ENCODE results near the gene TTPAL. TPM values are rescaled to one million over a fixed set of nuclear protein-coding genes. Genes with fewer than 3 reads are reported as not detected.

Gene TTPAL
- total RNA-seq, 2 experiments from 2014 or later = 5.6 to 18.8 TPM

GRCh38 chr20:44543358-44543757, 67.7 kb downstream of the TTPAL start:
- no peaks in the 10 kb centered on the region for H3K79me2 ChIP-seq (ENCODE audit: insufficient read depth, low read depth, low read length)
- CTCF ChIA-PET (ENCODE audit: unreplicated experiment) = no interaction called here
- no peak overlapping the region for H3K4me2 ChIP-seq (ENCODE audit: low read length)
- DNase-seq (ENCODE audit: low spot score) = no peak
- H3K9me3 ChIP-seq (ENCODE audit: low read length) = no peaks in the 10 kb centered on the region
- POLR2A ChIA-PET = interaction anchor here (0.6 kb wide), 1 partner anchor 151 kb away, joined by 8 read pairs; no protein-coding TSS in a partner anchor
- H3K4me3 ChIP-seq (ENCODE audit: low read depth, low read length, poor library complexity, severe bottlenecking) = no peak overlapping the region
- TF ChIP-seq EZH2phosphoT487 (IDR thresholded peaks at IDR 0.05; ENCODE audit: borderline replicate concordance, low read depth, low read length) (no peak), CTCF (conservative IDR thresholded peaks at IDR 0.05; ENCODE audit: low read length) (no peak)
- intact Hi-C loops (cut with micrococcal nuclease; ENCODE audit: unreplicated experiment) = no loop called here
- H4K20me1 ChIP-seq (ENCODE audit: insufficient read depth, low read length) = no peaks in the 10 kb centered on the region
- H3K9me2 ChIP-seq (ENCODE audit: insufficient read depth, low read length) = no peaks in the 10 kb centered on the region
- H3K4me1 ChIP-seq (ENCODE audit: insufficient read depth, low read length, poor library complexity, severe bottlenecking) = no peaks in the 10 kb centered on the region
- no peak overlapping the region for H3K27ac ChIP-seq (ENCODE audit: low read depth, low read length, poor library complexity, severe bottlenecking)
- H2AFZ ChIP-seq (ENCODE audit: low read length) = no peak overlapping the region
- H3K36me3 ChIP-seq (ENCODE audit: insufficient read depth, low read length) = no peaks in the 10 kb centered on the region
- no TSS peak for BruUV-seq (replicated peaks)

Small RNA genes lying within 50 kb of the gene (small RNA-seq; reads per million reads assigned to genes)
- gene RPL37AP1 = 4.5 reads per million, percentile 90 among the genes with 10 or more reads in this experiment

Other genes starting within 250 kb of the TTPAL start
- gene GDAP1L1, start 228.6 kb upstream of the TTPAL start, total RNA-seq (2014; rRNA removed; shearing (Covaris generic)) = not detected in 2 replicates
- gene GDAP1L1, start 228.6 kb upstream of the TTPAL start, total RNA-seq (2022) = 0.27 TPM in 1 of 2 replicates, not detected in the other
- 1.7 and 2.3 TPM in 2 replicates for gene FITM2, start 164.7 kb upstream of the TTPAL start, total RNA-seq (2014; rRNA removed; shearing (Covaris generic))
- 2.4 and 2.6 TPM in 2 replicates for gene FITM2, start 164.7 kb upstream of the TTPAL start, total RNA-seq (2022)
- gene R3HDML, start 138.8 kb upstream of the TTPAL start, total RNA-seq (2014; rRNA removed; shearing (Covaris generic)) = not detected in 2 replicates
- not detected in 2 replicates for gene R3HDML, start 138.8 kb upstream of the TTPAL start, total RNA-seq (2022)
- not detected in 2 replicates for gene HNF4A, start 120.2 kb upstream of the TTPAL start, total RNA-seq (2014; rRNA removed; shearing (Covaris generic))
- not detected in 2 replicates for gene HNF4A, start 120.2 kb upstream of the TTPAL start, total RNA-seq (2022)
- 19.3 and 24.4 TPM in 2 replicates for gene SERINC3, start 46.2 kb downstream of the TTPAL start, total RNA-seq (2014; rRNA removed; shearing (Covaris generic))
- gene SERINC3, start 46.2 kb downstream of the TTPAL start, total RNA-seq (2022) = 55.4 and 62.7 TPM in 2 replicates
- gene PKIG, start 106.7 kb downstream of the TTPAL start, total RNA-seq (2014; rRNA removed; shearing (Covaris generic)) = 37.2 and 46.9 TPM in 2 replicates
- gene PKIG, start 106.7 kb downstream of the TTPAL start, total RNA-seq (2022) = 31.7 and 34.9 TPM in 2 replicates
- gene ADA, start 175.8 kb downstream of the TTPAL start, total RNA-seq (2014; rRNA removed; shearing (Covaris generic)) = 67.0 and 78.2 TPM in 2 replicates
- 142 and 158 TPM in 2 replicates for gene ADA, start 175.8 kb downstream of the TTPAL start, total RNA-seq (2022)
- not detected in 2 replicates for gene CCN5, start 239.5 kb downstream of the TTPAL start, total RNA-seq (2014; rRNA removed; shearing (Covaris generic))
- gene CCN5, start 239.5 kb downstream of the TTPAL start, total RNA-seq (2022) = not detected in 2 replicates